HCT116 (cell line): Measurements from ENCODE around the gene EPHA8.

ENCODE experiments used
- ATF3 ChIP-seq: IDR thresholded peaks from 2 replicates; pipeline ENCODE4 v1.6.1; 2012
- CTCF ChIP-seq, 3 experiments: fragments of 200-600 bp in 1 of 3; sonication (generic) in 1 of 3; IDR thresholded peaks in 2 of 3; conservative IDR thresholded peaks in 1 of 3; 2 replicates each; pipeline ENCODE4 v1.5.1; 2012 to 2017; ENCODE audit warnings: low read depth in 2 of 3, low read length in 2 of 3, antibody characterized with exemption in 1 of 3, borderline replicate concordance in 1 of 3, control low read depth in 1 of 3, mild to moderate bottlenecking in 1 of 3, mixed read lengths in 1 of 3, mixed run types in 1 of 3, moderate library complexity in 1 of 3; ENCODE audit not compliant: insufficient read depth in 1 of 3
- EZH2 ChIP-seq: fragments of 200-600 bp; sonication (generic); IDR thresholded peaks from 2 replicates; pipeline ENCODE4 v1.6.1; 2017; ENCODE audit warnings: antibody characterized with exemption, mixed run types
- MAX ChIP-seq: IDR thresholded peaks from 2 replicates; pipeline ENCODE4 v1.6.1; 2012
- POLR2A ChIP-seq: IDR thresholded peaks from 2 replicates; pipeline ENCODE4 v1.7.0; 2011; ENCODE audit warnings: borderline replicate concordance; ENCODE audit not compliant: insufficient read depth, insufficient read length; ENCODE audit errors: extremely low read depth
- POLR2AphosphoS5 ChIP-seq: IDR thresholded peaks from 2 replicates; pipeline ENCODE4 v1.6.1; 2011; ENCODE audit warnings: mild to moderate bottlenecking, low read depth, low read length, moderate library complexity
- RAD21 ChIP-seq: IDR thresholded peaks from 2 replicates; pipeline ENCODE4 v1.6.1; 2012; ENCODE audit warnings: low read depth, mild to moderate bottlenecking
- SP1 ChIP-seq: IDR thresholded peaks from 2 replicates; pipeline ENCODE4 v1.6.1; 2012; ENCODE audit warnings: low read depth
- SRF ChIP-seq: IDR thresholded peaks from 2 replicates; pipeline ENCODE4 v1.6.1; 2012; ENCODE audit warnings: low read depth
- TCF7L2 ChIP-seq: IDR thresholded peaks from 2 replicates; pipeline ENCODE4 v1.7.0; 2011; ENCODE audit warnings: borderline replicate concordance, inconsistent platforms; ENCODE audit not compliant: insufficient read depth, insufficient read length; ENCODE audit errors: extremely low read depth
- YY1 ChIP-seq: IDR thresholded peaks from 2 replicates; pipeline ENCODE4 v1.6.1; 2011; ENCODE audit warnings: low read length, low read depth, moderate library complexity, mild to moderate bottlenecking; ENCODE audit not compliant: insufficient replicate concordance; ENCODE audit errors: extremely low read depth
- ZNF274 ChIP-seq: fragments of 200-500 bp; sonication (Bioruptor generic); IDR thresholded peaks from 2 replicates; pipeline ENCODE4 v1.6.1; 2014; ENCODE audit warnings: mild to moderate bottlenecking, low read depth, low read length, inconsistent platforms

GRCh38 chr1:22530715-22531114, 32.6 kb upstream of the EPHA8 start:
- TF ChIP-seq POLR2A (no peak), YY1 (no peak), EZH2 (no peak), ZNF274 (no peak), TCF7L2 (no peak), ATF3 (no peak), CTCF (IDR thresholded peaks at IDR 0.05 in 2 of 3, conservative IDR thresholded peaks at IDR 0.05 in 1 of 3; ENCODE audit: borderline replicate concordance in 1 of 3, insufficient read depth in 1 of 3, low read depth in 2 of 3, low read length in 2 of 3) (no peak), POLR2AphosphoS5 (no peak), SP1 (no peak), RAD21 (no peak), MAX (no peak), SRF (no peak)
